GM12873 (cell line): ENCODE data around the gene EXD3.

Experiments
- CTCF ChIP-seq: IDR thresholded peaks from 2 replicates; pipeline ENCODE4 v1.5.1; 2012; ENCODE audit warnings: low read depth, mild to moderate bottlenecking, moderate library complexity, low read length, control low read depth; ENCODE audit not compliant: insufficient read depth; ENCODE audit errors: missing control alignments

Gene EXD3

DNA sequence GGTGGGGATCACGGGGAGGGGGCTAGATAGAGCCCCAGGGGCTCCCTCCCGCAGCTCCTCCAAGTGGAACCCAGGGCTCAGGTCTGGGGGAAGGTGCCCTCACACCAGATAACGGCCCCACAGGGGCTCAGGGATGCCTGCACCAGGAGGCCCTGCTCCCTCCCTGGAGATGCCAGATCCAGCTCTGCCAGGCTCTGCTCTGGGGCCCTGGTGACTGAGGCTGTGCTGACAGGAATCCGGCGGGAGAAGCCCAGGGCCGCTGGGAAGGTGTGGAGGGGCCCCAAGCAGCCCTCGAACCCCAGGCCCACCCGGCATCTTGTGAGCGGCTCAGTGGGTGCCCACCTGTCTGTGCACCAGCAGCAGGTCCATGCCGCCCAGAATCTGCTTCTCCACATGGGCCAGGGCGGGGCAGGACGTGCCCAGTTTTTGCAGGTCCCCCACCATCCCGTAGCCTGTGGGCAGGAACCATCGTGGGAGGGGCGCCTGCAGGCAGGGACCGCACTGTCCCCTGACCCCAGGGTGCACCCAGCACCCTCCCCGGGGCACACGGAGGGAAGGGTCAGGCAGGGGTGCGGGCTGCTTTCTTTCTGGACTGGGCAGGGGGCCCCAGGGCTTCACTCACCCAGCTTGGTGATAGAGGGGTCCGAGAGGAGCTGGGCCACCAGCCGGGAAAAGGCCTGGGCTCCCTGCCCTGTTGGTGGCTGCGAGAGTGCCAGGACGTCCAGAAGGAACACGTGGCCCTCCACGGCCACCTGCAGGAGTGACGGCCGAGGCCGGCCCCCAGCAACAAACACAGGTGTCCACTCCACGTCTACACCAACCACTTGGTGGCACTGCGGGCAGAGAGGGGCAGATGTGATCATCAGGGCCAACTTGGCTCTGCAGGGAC is 72.0 kb downstream of the EXD3 start:
- TF ChIP-seq CTCF: no peak

- no peak for TF ChIP-seq CTCF
These were observed 73.4 kb downstream of the EXD3 start for GRCh38 chr9:137349471-137350033.

DNA sequence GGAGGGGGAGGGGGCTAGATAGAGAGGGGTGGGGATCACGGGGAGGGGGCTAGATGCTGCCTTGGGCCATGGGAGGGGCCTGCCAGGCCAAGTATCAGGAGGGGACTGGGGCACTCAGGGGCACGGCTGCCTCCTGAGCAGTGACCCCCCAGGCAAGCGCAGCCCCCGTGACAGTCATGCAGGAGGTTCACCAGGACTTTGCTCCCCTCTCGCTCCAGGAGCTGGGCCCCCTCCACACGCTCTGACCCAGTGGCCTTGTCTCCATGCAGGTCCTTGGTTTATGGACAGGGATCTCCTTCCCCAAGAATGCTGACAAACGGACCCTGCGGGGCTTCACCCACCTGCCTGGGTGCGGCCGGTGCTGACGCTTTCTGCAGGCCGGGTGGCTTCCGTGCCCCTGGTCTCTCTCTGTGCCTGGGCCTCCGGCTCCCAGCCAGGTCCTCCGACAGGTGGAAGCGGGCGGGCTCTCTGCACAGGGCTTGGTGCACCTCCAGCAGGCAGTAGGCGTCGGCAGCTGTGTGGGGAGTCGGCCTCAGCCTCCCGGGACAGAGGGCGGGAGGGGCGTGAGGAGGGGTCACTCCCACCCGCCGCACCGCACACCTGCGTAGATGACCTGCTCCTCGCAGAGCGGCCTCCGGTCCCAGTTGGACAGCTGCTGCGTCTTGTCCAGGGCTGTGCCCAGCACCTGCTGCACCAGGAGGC is 74.0 kb downstream of the EXD3 start:
- TF ChIP-seq CTCF: no peak

DNA sequence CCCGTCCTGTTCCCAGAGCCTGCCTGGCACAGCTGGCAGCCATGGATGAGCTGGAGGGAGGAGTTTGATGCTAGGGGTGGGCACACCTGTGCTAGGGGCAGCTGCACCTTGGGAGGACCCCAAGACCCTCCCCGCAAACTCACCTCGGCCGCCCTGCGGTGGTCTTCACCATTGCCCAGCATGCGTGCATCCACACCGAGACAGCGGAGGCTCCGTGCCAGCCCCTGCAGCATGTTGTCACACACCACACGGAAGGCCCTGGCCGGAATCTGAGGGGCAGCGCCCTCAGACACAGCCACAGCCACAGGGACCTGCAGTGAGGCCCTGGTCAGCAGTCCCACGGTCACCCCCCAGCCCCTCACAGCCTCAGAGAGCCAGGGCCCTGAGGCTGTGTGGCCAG is 75.0 kb downstream of the EXD3 start:
- TF ChIP-seq CTCF: no peak

DNA sequence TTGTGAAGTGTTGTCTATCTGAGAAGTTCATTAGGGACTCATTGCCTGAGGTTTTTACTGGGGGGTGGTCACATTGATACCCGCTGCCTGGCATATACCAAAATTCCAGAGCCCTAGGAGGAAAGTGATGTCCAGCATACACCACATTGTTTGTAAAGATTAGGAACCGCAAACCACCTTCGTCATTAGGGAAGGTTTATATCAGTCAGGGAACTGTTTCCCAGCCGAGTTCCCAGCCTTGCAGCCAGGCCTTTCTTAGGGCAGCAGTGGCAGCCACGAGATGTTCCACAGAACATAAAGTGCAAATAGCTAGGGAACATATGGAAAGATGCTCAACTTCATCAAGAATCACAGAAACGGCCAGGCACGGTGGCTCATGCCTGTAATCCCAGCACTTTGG is 80.5 kb downstream of the EXD3 start:
- no peak for TF ChIP-seq CTCF

- TF ChIP-seq CTCF: no peak
These were observed 81.7 kb downstream of the EXD3 start for GRCh38 chr9:137341227-137341626.
